C4-2B (cell line): ENCODE data around the gene GGCX.

Source experiments
- CTCF ChIP-seq: fragments of 450-650 bp; conservative IDR thresholded peaks from 2 replicates; pipeline ENCODE4 v1.5.1; 2017; ENCODE audit warnings: mild to moderate bottlenecking
- ZFX ChIP-seq: fragments of 450-650 bp; IDR thresholded peaks from 2 replicates; pipeline ENCODE4 v1.6.1; 2017

GRCh38 chr2:85553184-85553583, 8.1 kb downstream of the GGCX start:
- TF ChIP-seq CTCF (no peak), ZFX (no peak)
